Brain microvascular endothelial cell (primary cell): ENCODE data around the gene NRBF2.

ENCODE experiments used
- DNase-seq: peaks from one replicate; pipeline ENCODE4 v3.0.0-alpha.2; 2020
- H3K27ac ChIP-seq: fragments of 250-450 bp; sonication (Bioruptor Pico); 2 replicates; pipeline ENCODE4 v1.5.1; 2020; ENCODE audit warnings: mild to moderate bottlenecking, moderate library complexity
- H3K27me3 ChIP-seq: fragments of 250-450 bp; sonication (Bioruptor Pico); replicated peaks from 2 replicates; pipeline ENCODE4 v1.5.1; 2020; ENCODE audit warnings: mild to moderate bottlenecking
- H3K36me3 ChIP-seq: fragments of 250-450 bp; sonication (Bioruptor Pico); replicated peaks from 2 replicates; pipeline ENCODE4 v1.5.1; 2020; ENCODE audit warnings: mild to moderate bottlenecking
- H3K4me3 ChIP-seq: 2 replicates; pipeline ENCODE4 v1.5.1; 2011; ENCODE audit warnings: low read depth, mild to moderate bottlenecking, control low read depth, low read length, moderate library complexity
- CTCF ChIP-seq: IDR thresholded peaks from 2 replicates; pipeline ENCODE4 v1.5.1; 2011; ENCODE audit warnings: low read depth, mild to moderate bottlenecking, moderate library complexity, low read length, control low read depth, inconsistent platforms; ENCODE audit errors: missing control alignments
- in situ Hi-C: cut with HindIII; loops from 2 replicates; pipeline ENCODE4 v1.10.0; 2017; ENCODE audit warnings: low sequenced_read_pairs, low pct_ligation_motif_present

NRBF2 gene

GRCh38 chr10:63137306-63137705, 4.2 kb downstream of the NRBF2 start:
- Histone ChIP-seq H3K36me3 (no peaks in the 10 kb centered on the region), H3K27me3 (no peaks in the 10 kb centered on the region), H3K4me3 (no peak overlapping the region), H3K27ac (no peak overlapping the region)
- TF ChIP-seq CTCF, result no peak
- peak; percentile 44 for DNase-seq
- in situ Hi-C loops, result no loop called here

- Histone ChIP-seq H3K4me3 (no peak overlapping the region), H3K27ac (no peak overlapping the region), H3K27me3 (no peaks in the 10 kb centered on the region), H3K36me3 (peaks cover 3% of the 10 kb centered on the region)
- no peak for TF ChIP-seq CTCF
- in situ Hi-C loops, result no loop called here
- no peak for DNase-seq
These were observed 6.9 kb downstream of the NRBF2 start for GRCh38 chr10:63140077-63140476.

GRCh38 chr10:63142136-63142535, 9.0 kb downstream of the NRBF2 start:
- DNase-seq, result no peak
- TF ChIP-seq CTCF, result no peak
- Histone ChIP-seq H3K27ac (no peak overlapping the region), H3K27me3 (no peaks in the 10 kb centered on the region), H3K36me3 (peaks cover 5% of the 10 kb centered on the region), H3K4me3 (no peak overlapping the region)
- in situ Hi-C loops, result no loop called here

- no peak overlapping the region for H3K4me3 ChIP-seq
- no peak for DNase-seq
- H3K27me3 ChIP-seq, result no peaks in the 10 kb centered on the region
- peaks cover 11% of the 10 kb centered on the region for H3K36me3 ChIP-seq
- TF ChIP-seq CTCF, result no peak
- no peak overlapping the region for H3K27ac ChIP-seq
- in situ Hi-C loops, result no loop called here
These were observed 10.9 kb downstream of the NRBF2 start for GRCh38 chr10:63143987-63144386.

- in situ Hi-C loops, result no loop called here
- TF ChIP-seq CTCF, result no peak
- peaks cover 13% of the 10 kb centered on the region for H3K36me3 ChIP-seq
- no peaks in the 10 kb centered on the region for H3K27me3 ChIP-seq
- H3K27ac ChIP-seq, result no peak overlapping the region
- H3K4me3 ChIP-seq, result no peak overlapping the region
- DNase-seq, result no peak
These were observed 12.7 kb downstream of the NRBF2 start for GRCh38 chr10:63145782-63146181.

- DNase-seq, result no peak
These were observed 13.4 kb downstream of the NRBF2 start for GRCh38 chr10:63146503-63146902.

More at GRCh38 chr10:63146503-63146902, 13.4 kb downstream of the NRBF2 start:
- Histone ChIP-seq H3K4me3 (no peak overlapping the region), H3K27ac (no peak overlapping the region), H3K36me3 (peaks cover 16% of the 10 kb centered on the region), H3K27me3 (no peaks in the 10 kb centered on the region)
- TF ChIP-seq CTCF, result no peak
- in situ Hi-C loops, result no loop called here
